Stimulated activated CD4-positive, alpha-beta T cell treated with anti-CD3 and anti-CD28 coated beads, Interleukin-12 subunit alpha, Interleukin-12 subunit beta, amount 100 ng/mL, for 24 hours (primary cell): ENCODE data around the gene WNT5A.

Experiments used
- DNase-seq, 2 experiments: peaks; one replicate each; pipeline ENCODE4 v3.0.0-alpha.2; 2020; ENCODE audit warnings: low read depth in 2 of 2

Gene WNT5A

GRCh38 chr3:55486857-55487380, at the start of gene WNT5A:
Gene WNT5A (minus strand): TSS chr3:55487306. CDS start chr3:55486985, 321 bp downstream.
- no peak for DNase-seq

GRCh38 chr3:55534876-55535275, 47.8 kb upstream of the WNT5A start:
- DNase-seq, result no peak

GRCh38 chr3:55532806-55533205, 45.7 kb upstream of the WNT5A start:
- no peak for DNase-seq

GRCh38 chr3:55531321-55531720, 44.2 kb upstream of the WNT5A start:
- no peak for DNase-seq

- no peak for DNase-seq
Observed at GRCh38 chr3:55527361-55527760, 40.3 kb upstream of the WNT5A start.

GRCh38 chr3:55526332-55527030, 39.4 kb upstream of the WNT5A start:
- DNase-seq, result no peak

- DNase-seq, result no peak
Observed at GRCh38 chr3:55525436-55525835, 38.3 kb upstream of the WNT5A start.

GRCh38 chr3:55524565-55525244, 37.6 kb upstream of the WNT5A start:
- DNase-seq, result no peak

- DNase-seq, result no peak
Observed at GRCh38 chr3:55523471-55523870, 36.4 kb upstream of the WNT5A start.

- DNase-seq, result no peak
Observed at GRCh38 chr3:55521738-55522421, 34.8 kb upstream of the WNT5A start.

- DNase-seq, result no peak
Observed at GRCh38 chr3:55521064-55521737, 34.1 kb upstream of the WNT5A start.

GRCh38 chr3:55519019-55519418, 31.9 kb upstream of the WNT5A start:
- DNase-seq, result no peak

GRCh38 chr3:55518451-55518850, 31.3 kb upstream of the WNT5A start:
- DNase-seq, result no peak

GRCh38 chr3:55516392-55517030, 29.4 kb upstream of the WNT5A start:
- no peak for DNase-seq

GRCh38 chr3:55515550-55516246, 28.6 kb upstream of the WNT5A start:
- DNase-seq, result no peak

- no peak for DNase-seq
Observed at GRCh38 chr3:55514962-55515361, 27.9 kb upstream of the WNT5A start.

- DNase-seq, result no peak
Observed at GRCh38 chr3:55512571-55513343, 25.7 kb upstream of the WNT5A start.

- no peak for DNase-seq
Observed at GRCh38 chr3:55511895-55512570, 24.9 kb upstream of the WNT5A start.

GRCh38 chr3:55508335-55508734, 21.2 kb upstream of the WNT5A start:
- DNase-seq, result no peak

GRCh38 chr3:55507808-55508207, 20.7 kb upstream of the WNT5A start:
- DNase-seq, result no peak
